Measurements from ENCODE around the gene TEX51.

DNA sequence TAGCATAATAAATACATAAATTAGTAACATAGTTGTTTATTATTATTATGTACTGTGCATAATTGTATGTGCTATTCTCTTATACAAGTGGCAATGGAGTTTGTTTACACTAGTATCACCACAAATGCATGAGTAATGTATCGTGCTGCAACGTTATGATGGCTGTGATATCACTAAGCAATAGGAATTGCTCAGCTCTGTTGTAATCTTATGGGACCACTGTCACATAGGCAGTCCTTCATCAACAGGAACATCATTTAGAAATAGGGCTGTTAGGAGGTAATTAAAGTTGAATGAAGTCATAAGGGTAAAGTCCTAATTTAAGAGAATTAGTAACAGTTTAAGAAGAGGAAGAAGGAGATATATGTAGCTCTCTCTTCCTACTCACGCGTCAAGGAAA is 33.8 kb downstream of the TEX51 start:
- TF ChIP-seq, protein P1, sequence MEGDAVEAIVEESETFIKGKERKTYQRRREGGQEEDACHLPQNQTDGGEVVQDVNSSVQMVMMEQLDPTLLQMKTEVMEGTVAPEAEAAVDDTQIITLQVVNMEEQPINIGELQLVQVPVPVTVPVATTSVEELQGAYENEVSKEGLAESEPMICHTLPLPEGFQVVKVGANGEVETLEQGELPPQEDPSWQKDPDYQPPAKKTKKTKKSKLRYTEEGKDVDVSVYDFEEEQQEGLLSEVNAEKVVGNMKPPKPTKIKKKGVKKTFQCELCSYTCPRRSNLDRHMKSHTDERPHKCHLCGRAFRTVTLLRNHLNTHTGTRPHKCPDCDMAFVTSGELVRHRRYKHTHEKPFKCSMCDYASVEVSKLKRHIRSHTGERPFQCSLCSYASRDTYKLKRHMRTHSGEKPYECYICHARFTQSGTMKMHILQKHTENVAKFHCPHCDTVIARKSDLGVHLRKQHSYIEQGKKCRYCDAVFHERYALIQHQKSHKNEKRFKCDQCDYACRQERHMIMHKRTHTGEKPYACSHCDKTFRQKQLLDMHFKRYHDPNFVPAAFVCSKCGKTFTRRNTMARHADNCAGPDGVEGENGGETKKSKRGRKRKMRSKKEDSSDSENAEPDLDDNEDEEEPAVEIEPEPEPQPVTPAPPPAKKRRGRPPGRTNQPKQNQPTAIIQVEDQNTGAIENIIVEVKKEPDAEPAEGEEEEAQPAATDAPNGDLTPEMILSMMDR (conservative IDR thresholded peaks at IDR 0.05; ENCODE audit: low read length), result no peak
- TF ChIP-seq EZH2phosphoT487 (IDR thresholded peaks at IDR 0.05; ENCODE audit: borderline replicate concordance, low read depth, low read length), result no peak

Measured in OCI-LY7 (cell line).